Nephron progenitor cell (in vitro differentiated cells): ENCODE measurements around the gene ANKRD29.

Experiments used
- DNase-seq: peaks from one replicate; pipeline ENCODE4 v3.0.0; 2021
- H3K27ac Mint-ChIP-seq: 2 replicates; pipeline ENCODE4 v1.8.0; 2021; ENCODE audit warnings: mild to moderate bottlenecking, moderate library complexity, mixed read lengths
- H3K27me3 Mint-ChIP-seq: 2 replicates; pipeline ENCODE4 v1.8.0; 2021; ENCODE audit warnings: mild to moderate bottlenecking, low read depth, mixed read lengths; ENCODE audit not compliant: poor library complexity
- H3K36me3 Mint-ChIP-seq: 2 replicates; pipeline ENCODE4 v1.8.0; 2021; ENCODE audit warnings: low read depth, mixed read lengths
- H3K4me1 Mint-ChIP-seq: 2 replicates; pipeline ENCODE4 v1.8.0; 2021; ENCODE audit warnings: mixed read lengths
- H3K4me3 Mint-ChIP-seq: 2 replicates; pipeline ENCODE4 v1.8.0; 2021; ENCODE audit warnings: mild to moderate bottlenecking, moderate library complexity, mixed read lengths
- H3K9me3 Mint-ChIP-seq: 2 replicates; pipeline ENCODE4 v1.8.0; 2021; ENCODE audit warnings: mild to moderate bottlenecking, moderate library complexity, mixed read lengths
- CTCF ChIP-seq: fragments of 200-600 bp; sonication (generic); IDR thresholded peaks from 2 replicates; pipeline ENCODE4 v1.5.0; 2021; ENCODE audit warnings: antibody characterized with exemption

ANKRD29 gene

GRCh38 chr18:23592911-23593310, 69.8 kb downstream of the ANKRD29 start:
- TF ChIP-seq CTCF = no peak
- Mint-ChIP-seq H3K27ac (no peak overlapping the region), H3K36me3 (no peaks in the 10 kb centered on the region), H3K9me3 (no peaks in the 10 kb centered on the region), H3K4me3 (no peak overlapping the region), H3K4me1 (no peaks in the 10 kb centered on the region), H3K27me3 (peaks cover 12% of the 10 kb centered on the region)
- no peak for DNase-seq

GRCh38 chr18:23591011-23591410, 71.7 kb downstream of the ANKRD29 start:
- Mint-ChIP-seq H3K27ac (no peak overlapping the region), H3K27me3 (peaks cover 4% of the 10 kb centered on the region), H3K9me3 (no peaks in the 10 kb centered on the region), H3K4me3 (no peak overlapping the region), H3K36me3 (no peaks in the 10 kb centered on the region), H3K4me1 (peaks cover 5% of the 10 kb centered on the region)
- DNase-seq = no peak
- no peak for TF ChIP-seq CTCF

- no peaks in the 10 kb centered on the region for H3K9me3 Mint-ChIP-seq
- H3K4me3 Mint-ChIP-seq = no peak overlapping the region
- DNase-seq = no peak
- no peak overlapping the region for H3K27ac Mint-ChIP-seq
- H3K36me3 Mint-ChIP-seq = no peaks in the 10 kb centered on the region
- H3K27me3 Mint-ChIP-seq = peaks cover 4% of the 10 kb centered on the region
- no peak for TF ChIP-seq CTCF
- H3K4me1 Mint-ChIP-seq = peaks cover 18% of the 10 kb centered on the region
Observed at GRCh38 chr18:23588836-23589560, 73.7 kb downstream of the ANKRD29 start.

GRCh38 chr18:23587220-23587642, 75.5 kb downstream of the ANKRD29 start:
- no peaks in the 10 kb centered on the region for H3K36me3 Mint-ChIP-seq
- peak overlapping the region; percentile 92 for H3K4me3 Mint-ChIP-seq
- peaks cover 28% of the 10 kb centered on the region for H3K4me1 Mint-ChIP-seq
- peaks cover 4% of the 10 kb centered on the region for H3K27me3 Mint-ChIP-seq
- H3K9me3 Mint-ChIP-seq = no peaks in the 10 kb centered on the region
- H3K27ac Mint-ChIP-seq = peak overlapping the region; percentile 29
- no peak for TF ChIP-seq CTCF
- DNase-seq = no peak

- Mint-ChIP-seq H3K27me3 (peaks cover 4% of the 10 kb centered on the region), H3K36me3 (peaks cover 5% of the 10 kb centered on the region), H3K27ac (peak within 1 kb of the TSS; percentile 99), H3K4me1 (peaks cover 34% of the 10 kb centered on the region), H3K9me3 (no peaks in the 10 kb centered on the region), H3K4me3 (peak within 1 kb of the TSS; percentile 92)
- DNase-seq = peak; percentile 94
- peak; percentile 88 for TF ChIP-seq CTCF
Observed at GRCh38 chr18:23586249-23587196, 76.2 kb downstream of the ANKRD29 start, which contains the start of gene NPC1. Gene NPC1 (minus strand): TSS chr18:23586506. CDS start chr18:23586343, 163 bp downstream.
